Right lobe of liver (tissue), 6 donors: Measurements from ENCODE around the gene HPSE2. TPM values are rescaled to one million over a fixed set of nuclear protein-coding genes. Genes with fewer than 3 reads are reported as not detected.
A peak's percentile ranks its signal among the peaks of the same experiment; 100 is the strongest.

Experiments
- ATAC-seq, 4 donors: fragments of 200-7000 bp; cut with Tn5 transposase; one replicate each; pipeline ENCODE4 v1.9.1; 2020; ENCODE audit warnings: mild to moderate bottlenecking in 4 of 4, moderate library complexity in 4 of 4
- DNase-seq, 3 donors: peaks; one replicate each; pipeline ENCODE4 v3.0.0-alpha.2; 2020
- H3K27ac ChIP-seq, 3 donors: fragments of 200-600 bp; one replicate each; pipeline ENCODE4 v1.8.0; 2022
- H3K27me3 ChIP-seq, 2 donors: fragments of 200-600 bp; one replicate each; pipeline ENCODE4 v1.8.0; 2022
- H3K36me3 ChIP-seq, 4 donors: fragments of 200-600 bp; sonication (generic) in 1 of 4; one replicate each; pipeline versions ENCODE4 v1.5.1 to v1.8.0; 2017 to 2022; ENCODE audit warnings: control low read depth in 1 of 4
- H3K4me1 ChIP-seq, 4 donors: fragments of 200-600 bp; sonication (generic) in 1 of 4; one replicate each; pipeline versions ENCODE4 v1.5.1 to v1.8.0; 2017 to 2022; ENCODE audit warnings: control low read depth in 1 of 4
- H3K4me3 ChIP-seq, 3 donors: fragments of 200-600 bp; one replicate each; pipeline ENCODE4 v1.8.0; 2022
- H3K9me3 ChIP-seq, 4 donors: fragments of 200-600 bp; sonication (generic) in 1 of 4; one replicate each; pipeline versions ENCODE4 v1.5.1 to v1.8.0; 2017 to 2022; ENCODE audit warnings: control low read depth in 1 of 4
- CTCF ChIP-seq, 4 donors: fragments of 200-600 bp in 3 of 4; fragments of 450-650 bp in 1 of 4; IDR thresholded peaks; one replicate each; pipeline versions ENCODE4 v1.5.1 to v1.8.0; 2016 to 2022; ENCODE audit warnings: antibody characterized with exemption in 4 of 4, mild to moderate bottlenecking in 2 of 4
- POLR2A ChIP-seq: fragments of 450-650 bp; IDR thresholded peaks from one replicate; pipeline ENCODE4 v1.6.1; 2017; ENCODE audit warnings: antibody characterized with exemption, mild to moderate bottlenecking
- whole genome bisulfite sequencing: methylation state at CpG from one replicate; pipeline ENCODE4 v1.1.6; 2018; ENCODE audit warnings: low coverage, low lambda C conversion rate; ENCODE audit not compliant: insufficient coverage; ENCODE audit errors: missing lambda C conversion rate; 5-methylcytosine and 5-hydroxymethylcytosine counted together
- intact Hi-C, 2 donors: fragments of 100-400 bp; cut with DNase I; formaldehyde crosslinking; loops; one replicate each; pipeline versions ENCODE4 v1.11.2 to v1.14.1; 2022
- total RNA-seq, 6 experiments: library from RNA; depleted of rRNA in 2 of 6; stranded (reverse); fragments of >200 nt in 2 of 6; fragmentation: NEBNext Ultra II Directional in 3 of 6; extraction: Animal tissue kit (Norgen Biotek cat#: 25700) in 3 of 6; gene quantifications; one replicate each; pipeline versions ENCODE4 v1.1.0 to v1.2.4, GENCODE V29; 2016 to 2023
- donor health status: DM: no; HTN: yes; CAD: no.
- donor health status: DM: no; HTN: no; CAD: no.
- donor health status: DM: no; HTN: no; CAD: no.
- donor health status: DM: no; HTN: yes; CAD: no.
- donor health status: DM: no; HTN: yes; CAD: no.

Gene HPSE2
- total RNA-seq, 6 experiments from 2014 or later: not detected

- intact Hi-C loops: no loop called here
- no peak for TF ChIP-seq POLR2A
- no peak for TF ChIP-seq CTCF (IDR thresholded peaks at IDR 0.05)
- H3K4me3 ChIP-seq: no peak overlapping the region
- no peaks in the 10 kb centered on the region for H3K36me3 ChIP-seq
- WGBS: 61% methylated on average over 2 of the region's 2 CpGs
- ATAC-seq (no peak), DNase-seq (no peak)
- no peak overlapping the region for H3K27ac ChIP-seq
- H3K9me3 ChIP-seq: no peaks in the 10 kb centered on the region
- no peaks in the 10 kb centered on the region for H3K27me3 ChIP-seq
- H3K4me1 ChIP-seq: no peaks in the 10 kb centered on the region
Observed at GRCh38 chr10:98880971-98881370, 354.7 kb downstream of the HPSE2 start.

GRCh38 chr10:98878921-98879320 lies 356.7 kb downstream of the HPSE2 start:
- no peaks in the 10 kb centered on the region for H3K36me3 ChIP-seq
- H3K4me3 ChIP-seq: no peak overlapping the region
- no peak overlapping the region for H3K27ac ChIP-seq
- no peaks in the 10 kb centered on the region for H3K27me3 ChIP-seq
- ATAC-seq (no peak), DNase-seq (no peak)
- intact Hi-C loops: no loop called here
- no peaks in the 10 kb centered on the region for H3K4me1 ChIP-seq
- TF ChIP-seq CTCF (IDR thresholded peaks at IDR 0.05): no peak
- TF ChIP-seq POLR2A: no peak
- WGBS: 36% methylated on average over 2 of the region's 2 CpGs
- H3K9me3 ChIP-seq: no peaks in the 10 kb centered on the region

- ATAC-seq (no peak), DNase-seq (no peak)
- WGBS: 33% methylated on average over 2 of the region's 2 CpGs
- Histone ChIP-seq H3K36me3 (no peaks in the 10 kb centered on the region), H3K27me3 (no peaks in the 10 kb centered on the region), H3K4me1 (no peaks in the 10 kb centered on the region), H3K9me3 (no peaks in the 10 kb centered on the region), H3K27ac (no peak overlapping the region), H3K4me3 (no peak overlapping the region)
- TF ChIP-seq POLR2A (no peak), CTCF (IDR thresholded peaks at IDR 0.05) (no peak)
- intact Hi-C loops: no loop called here
Observed at GRCh38 chr10:98878418-98878817, 357.2 kb downstream of the HPSE2 start.

- H3K27ac ChIP-seq: no peak overlapping the region
- H3K9me3 ChIP-seq: no peaks in the 10 kb centered on the region
- H3K36me3 ChIP-seq: no peaks in the 10 kb centered on the region
- H3K4me1 ChIP-seq: no peaks in the 10 kb centered on the region
- no peak for TF ChIP-seq CTCF (IDR thresholded peaks at IDR 0.05)
- no peak for TF ChIP-seq POLR2A
- no peaks in the 10 kb centered on the region for H3K27me3 ChIP-seq
- no peak overlapping the region for H3K4me3 ChIP-seq
- intact Hi-C loops: no loop called here
- 83% methylated on average over 2 of the region's 2 CpGs for WGBS
- DNase-seq (no peak), ATAC-seq (no peak)
Observed at GRCh38 chr10:98861962-98862361, 373.7 kb downstream of the HPSE2 start.

- ATAC-seq: no peak
- no peak for DNase-seq
- Histone ChIP-seq H3K27me3 (no peaks in the 10 kb centered on the region), H3K9me3 (no peaks in the 10 kb centered on the region), H3K4me1 (no peaks in the 10 kb centered on the region), H3K4me3 (no peak overlapping the region), H3K36me3 (no peaks in the 10 kb centered on the region), H3K27ac (no peak overlapping the region)
- intact Hi-C loops: no loop called here
- TF ChIP-seq CTCF (IDR thresholded peaks at IDR 0.05): peak in 3 of 4 donors; percentile 8 to 31 (median 12)
- no peak for TF ChIP-seq POLR2A
- WGBS: 48% methylated on average over 2 of the region's 2 CpGs
Observed at GRCh38 chr10:98858525-98858924, 377.1 kb downstream of the HPSE2 start.
